GM10266 (cell line): Measurements from ENCODE around the gene RRP9.
"Not testable (repeated sequence)": the region's sequence is repeated elsewhere in the genome, so short reads cannot be mapped to it uniquely, and the experiment has no call there.

Experiments used
- DNase-seq: peaks from one replicate; pipeline ENCODE4 v3.0.0; 2012; ENCODE audit errors: extremely low spot score
- CTCF ChIP-seq: IDR thresholded peaks from 2 replicates; pipeline ENCODE4 v1.5.1; 2012; ENCODE audit warnings: mild to moderate bottlenecking, low read depth; ENCODE audit not compliant: control insufficient read depth, insufficient read depth; ENCODE audit errors: missing control alignments

The RRP9 gene

GRCh38 chr3:51941798-51942602, at the start of gene RRP9, which contains the start of gene PARP3:
Gene RRP9 (minus strand): TSS chr3:51941904. CDS start chr3:51941867, 37 bp downstream.
Gene PARP3 (plus strand): TSS chr3:51942363. CDS start chr3:51943356, 993 bp downstream.
- peak; percentile 98 for TF ChIP-seq CTCF
- peak; percentile 98 for DNase-seq

GRCh38 chr3:51990501-51990971, 48.8 kb upstream of the RRP9 start:
- not testable (repeated sequence) for DNase-seq

DNA sequence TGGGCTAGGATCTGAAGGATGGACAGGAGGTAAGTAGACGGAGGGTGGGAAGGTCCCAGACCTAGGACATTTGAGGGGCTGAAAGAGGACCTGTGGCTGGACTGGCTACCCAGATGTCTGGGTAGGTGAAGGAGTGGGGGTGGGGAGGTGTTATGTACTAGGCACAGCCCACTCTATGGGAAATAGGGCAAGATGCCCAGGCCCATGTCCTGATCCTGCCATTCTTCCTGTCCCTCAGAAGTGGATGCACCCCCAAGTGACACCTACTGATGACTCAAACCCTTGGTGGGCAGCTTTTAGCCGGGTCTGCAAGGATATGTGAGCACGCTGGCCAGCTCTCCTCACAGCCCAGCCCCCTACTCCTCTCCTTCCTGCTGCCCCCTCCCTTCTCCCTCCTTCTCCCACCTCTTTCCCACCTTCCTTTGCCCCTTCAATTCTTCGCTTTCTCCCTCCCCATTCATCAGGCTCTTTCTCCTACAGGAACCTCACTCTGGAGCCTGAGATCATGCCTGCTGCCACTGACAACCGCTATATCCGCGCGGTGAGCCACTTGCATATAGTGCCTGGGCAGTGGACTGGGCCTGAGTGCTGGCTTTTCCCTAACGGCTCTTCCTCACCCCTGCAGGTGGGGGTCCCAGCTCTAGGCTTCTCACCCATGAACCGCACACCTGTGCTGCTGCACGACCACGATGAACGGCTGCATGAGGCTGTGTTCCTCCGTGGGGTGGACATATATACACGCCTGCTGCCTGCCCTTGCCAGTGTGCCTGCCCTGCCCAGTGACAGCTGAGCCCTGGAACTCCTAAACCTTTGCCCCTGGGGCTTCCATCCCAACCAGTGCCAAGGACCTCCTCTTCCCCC, 46.8 kb upstream of the RRP9 start:
- DNase-seq, result no peak

GRCh38 chr3:51987568-51987967, 45.9 kb upstream of the RRP9 start:
- TF ChIP-seq CTCF, result no peak
- no peak for DNase-seq

More for the DNA sequence above, 46.8 kb upstream of the RRP9 start:
- no peak for TF ChIP-seq CTCF

DNA sequence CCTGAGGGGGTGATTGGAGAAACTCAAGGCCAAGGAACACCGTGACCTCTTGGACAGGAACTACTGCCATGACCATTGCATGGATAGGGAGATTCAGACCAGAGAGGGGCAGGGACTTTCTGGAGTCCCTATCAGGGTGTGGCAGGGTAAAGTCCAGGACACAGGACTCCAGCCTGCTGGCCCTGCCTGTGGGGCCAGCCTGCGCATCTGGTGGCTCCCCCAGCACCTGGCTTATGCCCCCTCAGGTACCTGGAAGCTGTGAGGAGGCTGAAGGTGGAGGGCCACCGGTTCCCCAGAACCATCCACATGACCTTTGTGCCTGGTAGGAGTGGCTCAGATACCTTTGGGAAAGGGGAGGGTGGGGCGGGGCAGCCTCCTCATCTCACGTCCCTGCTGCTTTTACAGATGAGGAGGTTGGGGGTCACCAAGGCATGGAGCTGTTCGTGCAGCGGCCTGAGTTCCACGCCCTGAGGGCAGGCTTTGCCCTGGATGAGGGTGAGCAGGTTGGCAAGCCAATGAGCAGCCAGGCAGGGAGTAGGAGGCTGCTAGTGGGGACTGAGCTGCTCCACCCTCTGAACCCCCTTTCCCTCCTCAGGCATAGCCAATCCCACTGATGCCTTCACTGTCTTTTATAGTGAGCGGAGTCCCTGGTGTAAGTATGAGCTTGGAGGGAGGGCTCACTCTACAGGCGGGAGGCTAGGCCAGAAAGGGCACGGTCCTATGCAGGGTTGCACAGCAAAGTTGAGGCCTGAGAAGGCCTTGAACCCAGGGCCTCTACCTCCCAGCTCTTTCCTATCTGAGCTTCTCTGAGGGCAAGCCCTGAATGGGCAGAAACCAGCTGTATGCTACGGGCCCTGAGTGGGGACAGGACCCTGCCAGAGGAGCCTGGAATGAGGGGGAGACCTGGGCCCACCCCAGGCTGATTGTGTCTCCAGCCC, 44.6 kb upstream of the RRP9 start:
- TF ChIP-seq CTCF, result no peak
- no peak for DNase-seq

- TF ChIP-seq CTCF, result no peak
- no peak for DNase-seq
Measured at GRCh38 chr3:51985063-51985462, 43.4 kb upstream of the RRP9 start.

DNA sequence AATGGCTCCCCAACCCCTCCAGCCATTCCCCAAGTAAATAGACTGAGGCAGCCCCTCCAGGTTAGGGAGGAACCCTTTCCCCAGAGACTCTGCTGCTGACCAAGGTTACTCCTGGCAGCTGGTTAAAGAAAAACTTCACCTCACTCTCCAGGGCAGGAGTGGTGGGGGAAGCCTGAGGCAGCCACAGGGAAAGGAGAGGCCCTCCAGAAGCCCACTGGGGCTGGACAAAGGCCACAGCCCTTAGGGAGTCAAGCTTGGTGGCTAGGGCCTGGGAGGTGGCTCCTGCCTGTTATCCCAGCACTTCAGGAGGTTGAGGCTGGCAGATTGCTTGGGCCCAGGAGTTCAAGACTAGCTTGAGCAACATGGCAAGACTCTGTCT, 42.6 kb upstream of the RRP9 start:
- DNase-seq, result no peak
- TF ChIP-seq CTCF, result no peak
